HG02678 (cell line): ENCODE results near the gene RAMP1.

ENCODE experiments used
- ATAC-seq: cut with Tn5 transposase; IDR thresholded peaks from one replicate; pipeline ENCODE4 v1.9.1; 2021; ENCODE audit warnings: mild to moderate bottlenecking, moderate library complexity; ENCODE audit not compliant: unreplicated experiment

RAMP1 gene

DNA sequence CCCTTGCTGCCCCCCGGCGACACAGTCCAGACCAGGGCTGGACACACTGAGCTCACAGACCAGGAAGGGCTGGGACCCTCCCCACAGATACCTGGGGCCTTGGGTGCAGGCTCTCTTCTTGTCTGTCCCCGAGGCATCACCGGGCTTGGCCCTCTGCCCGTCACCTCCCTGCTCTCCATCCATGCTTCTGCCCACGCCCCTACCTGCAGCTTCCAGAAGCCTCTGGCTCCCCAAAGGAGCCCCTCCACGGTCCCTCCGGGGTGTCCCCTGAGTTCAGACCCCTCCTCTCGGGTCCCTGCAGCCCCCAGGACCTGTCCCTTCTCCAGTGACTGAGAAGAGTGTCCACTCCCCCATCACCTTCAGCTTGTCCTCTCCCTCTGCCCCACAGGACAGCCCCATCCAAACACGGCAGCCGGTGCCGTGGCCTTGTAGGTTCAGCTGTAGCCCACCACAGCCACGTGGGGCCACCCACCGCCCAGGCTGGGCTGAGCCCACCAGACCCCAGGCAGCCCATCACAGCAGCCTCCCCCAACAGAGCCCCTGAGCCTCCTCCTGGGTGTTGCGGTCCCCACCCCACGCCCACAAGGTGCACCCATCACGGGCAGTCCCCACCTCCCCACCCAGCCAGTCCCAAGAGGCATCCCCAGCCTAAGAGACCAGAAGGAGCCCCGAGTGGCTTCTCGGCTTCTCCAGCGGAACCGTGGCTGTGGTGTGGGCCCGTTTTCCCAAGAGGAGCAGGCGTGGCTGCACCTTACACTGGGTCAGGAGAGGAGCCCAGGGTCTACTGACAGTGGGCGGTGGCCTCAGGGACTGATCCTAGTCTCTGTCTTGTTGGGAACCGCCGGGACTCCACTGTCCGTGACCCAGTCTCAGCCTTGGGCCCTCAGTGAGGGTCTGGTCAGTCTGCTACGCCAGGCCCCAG lies 53.1 kb downstream of the RAMP1 start:
- no peak for ATAC-seq

GRCh38 chr2:237913193-237913917 lies 53.9 kb downstream of the RAMP1 start:
- ATAC-seq, result no peak

DNA sequence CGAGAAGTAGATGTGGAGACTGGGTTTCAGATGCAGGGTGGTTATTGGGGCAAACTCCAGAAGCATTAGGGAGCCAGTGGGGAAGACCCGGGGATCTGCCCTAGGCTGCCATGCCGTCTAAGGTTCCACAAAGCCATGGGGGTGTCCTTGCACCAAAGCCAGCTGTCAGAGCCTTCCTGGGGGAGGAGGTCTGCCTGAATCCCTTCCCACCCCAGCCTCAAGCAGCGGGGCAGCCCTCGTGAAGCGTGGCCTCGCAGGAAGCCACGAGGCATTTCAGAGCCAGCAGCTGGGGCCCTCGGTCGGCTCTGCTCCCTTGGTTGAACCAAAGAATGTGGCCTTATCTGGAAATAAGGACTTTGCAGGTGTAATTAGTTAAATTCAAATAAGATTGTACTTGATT lies 56.2 kb downstream of the RAMP1 start:
- ATAC-seq, result no peak

DNA sequence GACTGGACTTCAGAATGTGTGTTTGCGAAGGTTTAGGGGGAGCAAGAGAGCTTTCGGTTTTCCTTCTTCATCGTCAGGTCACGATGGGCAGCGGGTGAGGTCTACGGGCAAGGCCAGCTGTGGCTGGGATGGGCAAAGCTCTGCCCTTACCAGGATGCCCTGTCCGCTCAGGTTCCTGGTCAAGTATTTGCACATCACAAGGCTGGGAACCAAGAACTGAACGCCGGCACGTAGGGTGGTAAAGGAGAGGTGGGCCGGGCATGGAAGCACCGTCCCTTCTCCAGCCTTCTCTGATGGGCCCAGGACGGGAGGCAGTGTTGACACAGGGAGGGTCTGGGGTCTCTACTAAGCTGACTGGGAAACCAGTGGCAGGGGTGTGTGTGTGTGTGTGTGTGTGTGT lies 56.9 kb downstream of the RAMP1 start:
- ATAC-seq, result no peak

- ATAC-seq, result no peak
These were observed 58.4 kb downstream of the RAMP1 start for GRCh38 chr2:237917696-237918374.

GRCh38 chr2:237919593-237919992 lies 60.2 kb downstream of the RAMP1 start:
- no peak for ATAC-seq

DNA sequence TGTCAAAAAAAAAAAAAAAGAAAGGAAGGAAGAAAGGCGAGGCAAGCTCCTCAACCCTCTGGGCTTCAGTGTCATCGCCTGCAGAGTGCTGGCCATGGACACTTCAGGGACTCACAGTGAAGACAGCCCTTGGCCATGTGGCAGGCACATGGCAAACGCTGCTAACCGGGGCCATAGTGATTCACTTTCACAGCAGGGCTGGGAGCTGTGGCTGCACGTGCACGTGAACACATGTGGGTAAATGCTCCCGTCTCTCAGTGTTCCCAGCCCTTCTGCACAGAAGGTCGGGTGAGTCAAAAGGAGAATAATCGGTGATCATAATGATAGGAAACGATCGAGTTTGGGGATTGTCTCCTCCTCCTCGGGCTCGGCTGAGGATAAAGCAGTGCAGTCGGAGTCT lies 61.2 kb downstream of the RAMP1 start:
- ATAC-seq, result no peak

DNA sequence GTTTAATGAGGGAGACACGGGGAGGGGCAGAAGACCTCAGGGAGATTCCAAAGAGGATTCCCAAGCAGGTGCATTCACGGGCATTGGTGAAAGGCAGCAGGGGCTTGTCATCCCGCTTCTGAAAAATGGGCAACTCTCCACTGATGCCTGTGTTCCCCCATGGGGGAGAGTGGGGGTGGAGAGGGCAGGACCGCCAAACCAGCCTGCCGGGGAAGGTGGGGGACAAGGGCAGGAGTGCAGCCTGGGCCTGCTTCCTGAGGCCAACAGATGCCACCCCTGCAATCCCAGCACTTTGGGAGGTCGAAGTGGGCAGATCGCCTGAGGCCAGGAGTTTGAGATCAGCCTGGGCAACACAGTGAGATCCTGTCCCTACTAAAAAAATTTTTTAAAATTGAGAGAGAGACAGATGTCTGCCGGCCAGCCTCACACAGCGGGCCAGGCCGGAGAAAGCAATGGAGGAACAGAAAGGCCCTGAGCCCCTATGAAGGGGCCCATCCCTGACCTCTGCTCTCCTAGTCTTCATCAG lies 62.6 kb downstream of the RAMP1 start:
- ATAC-seq, result no peak

DNA sequence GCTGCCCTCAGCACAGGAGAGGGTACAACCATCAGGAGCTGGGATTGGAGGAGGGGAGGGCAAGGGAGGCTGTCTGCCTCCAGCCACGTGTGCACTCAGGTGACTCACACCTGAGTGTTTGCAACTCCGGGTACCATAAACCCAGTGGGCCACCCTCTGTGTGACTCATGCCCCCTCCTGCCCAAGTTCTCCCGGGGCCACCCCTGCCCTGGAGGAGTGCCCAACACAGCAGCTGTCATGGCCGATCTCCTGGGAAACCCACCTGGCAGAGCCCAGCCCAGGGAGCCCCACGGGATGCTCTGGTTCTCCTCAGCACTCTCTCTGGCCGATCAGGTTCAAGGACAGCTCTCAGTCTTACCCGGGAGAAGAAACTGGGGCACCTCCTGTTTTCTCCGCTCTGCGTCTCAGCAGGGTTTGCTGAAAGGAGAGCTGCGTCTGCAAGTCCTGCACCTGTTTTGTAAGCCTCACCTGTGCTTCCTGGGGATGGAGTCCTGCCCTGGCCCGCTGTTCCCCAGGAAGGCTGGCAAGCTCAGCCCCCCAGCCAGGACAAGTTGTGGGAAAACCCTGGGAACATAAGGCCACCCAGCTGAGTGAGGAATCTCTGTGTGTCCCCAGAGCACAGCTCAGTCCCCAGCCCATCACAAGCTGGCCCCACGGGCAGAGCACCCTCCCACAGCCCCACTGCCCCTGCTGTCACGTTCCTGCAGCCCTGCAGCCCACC lies 63.4 kb downstream of the RAMP1 start:
- ATAC-seq, result no peak

- peak; percentile 82 for ATAC-seq
These were observed 64.2 kb downstream of the RAMP1 start for GRCh38 chr2:237923481-237924163.

DNA sequence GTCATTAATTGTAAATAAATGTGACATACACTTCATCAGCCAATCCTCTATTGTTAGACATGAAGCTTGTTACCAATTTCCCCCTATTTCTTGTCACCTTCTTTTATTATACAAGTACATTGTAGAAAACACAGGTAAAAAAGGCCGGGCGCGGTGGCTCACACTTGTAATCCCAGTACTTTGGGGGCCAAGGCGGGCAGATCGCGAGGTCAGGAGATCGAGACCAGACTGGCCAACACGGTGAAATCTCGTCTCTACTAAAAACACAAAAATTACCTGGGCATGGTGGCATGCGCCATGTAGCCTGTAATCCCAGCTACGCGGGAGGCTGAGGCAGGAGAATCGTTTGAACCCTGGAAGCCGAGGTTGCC lies 64.7 kb downstream of the RAMP1 start:
- no peak for ATAC-seq

GRCh38 chr2:237927135-237927534 lies 67.7 kb downstream of the RAMP1 start:
- ATAC-seq, result no peak

- ATAC-seq, result no peak
These were observed 68.6 kb downstream of the RAMP1 start for GRCh38 chr2:237927986-237928385.

GRCh38 chr2:237929979-237930378 lies 70.6 kb downstream of the RAMP1 start:
- ATAC-seq, result no peak

DNA sequence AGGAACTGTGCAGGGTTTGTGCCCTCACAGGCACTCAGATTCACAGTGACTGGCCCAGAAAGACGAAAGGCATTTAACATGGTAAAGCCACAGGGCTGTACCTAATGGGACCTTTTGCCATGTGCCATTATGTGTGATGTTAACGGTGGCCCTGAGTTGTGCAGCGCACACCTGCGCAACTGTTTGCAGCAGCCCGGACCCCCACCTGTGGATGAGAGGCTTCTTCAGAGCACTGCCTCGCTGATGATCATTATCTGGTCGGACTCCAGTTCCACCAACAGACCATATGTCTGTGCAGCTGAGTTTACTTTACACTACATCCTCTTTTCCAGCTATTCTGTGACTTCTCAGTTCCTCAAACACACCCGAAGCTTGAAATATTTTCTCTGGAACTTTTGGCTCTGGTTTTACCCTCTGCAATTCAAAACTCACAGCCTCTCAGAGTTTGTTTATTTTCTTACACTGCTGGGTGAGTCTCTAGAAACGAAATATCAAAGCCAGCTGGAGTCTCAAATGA lies 71.8 kb downstream of the RAMP1 start:
- ATAC-seq, result no peak

DNA sequence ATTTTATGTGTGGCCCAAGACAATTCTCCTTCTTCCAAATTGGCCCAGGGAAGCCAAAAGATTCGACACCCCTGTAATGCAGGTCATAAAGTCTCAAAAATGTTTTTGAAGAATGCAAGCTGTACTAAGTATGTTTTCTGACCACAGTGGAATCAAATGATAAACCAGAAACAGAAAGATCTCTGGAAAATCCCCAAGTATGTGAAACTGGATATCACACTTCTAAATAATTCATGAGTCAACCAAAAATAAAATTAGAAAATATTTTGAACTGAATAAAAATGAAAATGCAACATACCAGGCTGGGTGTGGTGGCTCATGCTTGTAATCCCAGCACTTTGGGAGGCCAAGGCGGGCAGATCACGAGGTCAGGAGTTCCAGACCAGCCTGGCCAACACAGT lies 73.3 kb downstream of the RAMP1 start:
- no peak for ATAC-seq

DNA sequence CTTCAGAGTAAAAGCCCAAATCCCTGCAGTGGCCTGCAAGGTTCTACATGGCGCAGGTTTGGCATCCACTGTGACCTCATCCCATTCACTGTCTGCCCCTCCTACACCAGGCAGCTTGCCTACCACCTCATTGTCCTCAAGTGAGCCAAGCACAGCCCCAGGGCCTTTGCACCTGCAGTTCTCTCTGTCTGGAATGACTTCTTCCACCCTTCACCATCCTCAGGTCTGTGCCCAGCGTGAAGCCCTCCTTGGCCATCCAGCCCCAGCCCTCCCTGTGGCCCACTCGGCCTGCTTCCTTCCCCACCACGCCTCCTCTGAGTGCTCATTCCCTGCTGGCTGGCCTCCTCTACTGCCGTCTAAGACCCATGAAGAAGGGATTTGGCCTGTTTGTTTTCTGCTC lies 74.8 kb downstream of the RAMP1 start:
- ATAC-seq, result no peak

GRCh38 chr2:237935740-237936452 lies 76.5 kb downstream of the RAMP1 start:
- no peak for ATAC-seq

DNA sequence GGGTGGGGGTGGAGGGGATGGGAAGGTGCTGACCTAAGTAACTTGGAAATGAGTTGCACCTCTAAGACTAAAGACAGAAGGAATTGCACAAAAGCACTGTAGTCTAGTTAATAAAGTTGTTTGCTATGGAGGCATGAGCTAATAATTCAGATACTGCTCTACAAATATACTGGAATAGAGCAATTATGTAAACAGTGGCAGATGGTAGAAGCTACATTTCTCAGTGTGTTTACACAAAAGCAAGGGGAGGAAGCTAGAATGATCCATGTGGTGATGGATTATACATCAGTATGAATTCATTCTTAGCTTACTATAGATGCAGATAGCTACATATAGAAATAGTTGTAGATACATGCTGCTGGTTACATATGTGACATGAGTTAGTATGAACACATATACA lies 79.8 kb downstream of the RAMP1 start:
- no peak for ATAC-seq
